ENCODE data around the gene FTH1. TPM values are rescaled to one million over a fixed set of nuclear protein-coding genes. Genes with fewer than 3 reads are reported as not detected.
A peak's percentile ranks its signal among the peaks of the same experiment; 100 is the strongest.

Gene FTH1
- total and polyA plus RNA-seq, 2 of the 13 experiments (the other 11 are each of a cell fraction or from before 2014, with no cell fraction given): 607 to 760 TPM

GRCh38 chr11:61973476-61974162 lies 6.2 kb upstream of the FTH1 start (continued):
- TF ChIP-seq SP4 (CRISPR knock-in tag; IDR thresholded peaks at IDR 0.05) (peak; percentile 49; the same call in 1 of the 2 replicates), RBFOX2 (IDR thresholded peaks at IDR 0.05; ENCODE audit: low read depth, low read length) (peak; percentile 11), DMTF1 (CRISPR knock-in tag; IDR thresholded peaks at IDR 0.05) (no peak), ZNF577 (CRISPR knock-in tag; IDR thresholded peaks at IDR 0.05; ENCODE audit: borderline replicate concordance, low read depth) (no peak), ZNF280B (CRISPR knock-in tag; IDR thresholded peaks at IDR 0.05; ENCODE audit: borderline replicate concordance) (peak; percentile 28; the same call in 1 of the 2 replicates), NFKBIZ (CRISPR knock-in tag; IDR thresholded peaks at IDR 0.05) (no peak), BATF2 (CRISPR knock-in tag; IDR thresholded peaks at IDR 0.05) (no peak), MXD4 (CRISPR knock-in tag; IDR thresholded peaks at IDR 0.05) (peak; percentile 14; the same call in 1 of the 2 replicates), ZNF512 (CRISPR knock-in tag; IDR thresholded peaks at IDR 0.05) (no peak), ZNF672 (CRISPR knock-in tag; IDR thresholded peaks at IDR 0.05) (no peak), HIVEP1 (CRISPR knock-in tag; IDR thresholded peaks at IDR 0.05) (peak; percentile 88; the same call in 1 of the 2 replicates), ELF3 (CRISPR knock-in tag; IDR thresholded peaks at IDR 0.05) (no peak), HOXA5 (CRISPR knock-in tag; IDR thresholded peaks at IDR 0.05) (no peak), ZFY (CRISPR knock-in tag; IDR thresholded peaks at IDR 0.05) (0 out of 2 replicates have a peak, but pooled peaks have one; percentile 7), IKZF5 (CRISPR knock-in tag; IDR thresholded peaks at IDR 0.05) (0 out of 2 replicates have a peak, but pooled peaks have one; percentile 2), AGO2 (optimal IDR thresholded peaks at IDR 0.05; ENCODE audit: low read depth, low read length) (peak; percentile 97), ZNF746 (CRISPR knock-in tag; IDR thresholded peaks at IDR 0.05) (0 out of 2 replicates have a peak, but pooled peaks have one; percentile 67), JDP2 (CRISPR knock-in tag; IDR thresholded peaks at IDR 0.05; ENCODE audit: borderline replicate concordance) (no peak), PAWR (CRISPR knock-in tag; IDR thresholded peaks at IDR 0.05; ENCODE audit: borderline replicate concordance) (no peak), ARHGAP35 (CRISPR knock-in tag; IDR thresholded peaks at IDR 0.05; ENCODE audit: borderline replicate concordance) (peak; percentile 74; the same call in 1 of the 2 replicates), ZBTB7A (CRISPR knock-in tag; IDR thresholded peaks at IDR 0.05) (no peak; the same call in 1 of the 2 replicates), MIER2 (CRISPR knock-in tag; IDR thresholded peaks at IDR 0.05) (no peak), ZBTB20 (CRISPR knock-in tag; IDR thresholded peaks at IDR 0.05; ENCODE audit: borderline replicate concordance, low read depth) (0 out of 2 replicates have a peak, but pooled peaks have one; percentile 23)

All from HepG2 (cell line).